Heart left ventricle (tissue), 16 donors: ENCODE data around the gene DUS4L. TPM values are rescaled to one million over a fixed set of nuclear protein-coding genes. Genes with fewer than 3 reads are reported as not detected.

Source experiments
- ATAC-seq, 4 donors: fragments of 200-7000 bp; cut with Tn5 transposase; one replicate each; pipeline ENCODE4 v1.9.1; 2020 to 2022; ENCODE audit warnings: moderate library complexity in 4 of 4, mild to moderate bottlenecking in 3 of 4, moderate number of reproducible peaks in 1 of 4
- DNase-seq, 5 donors: peaks; one replicate each; pipeline ENCODE4 v3.0.0-alpha.2; 2020
- H3K27ac ChIP-seq, 12 donors: fragments of 200-600 bp; sonication (generic) in 4 of 12; one replicate each; pipeline versions ENCODE4 v1.5.0 to v1.8.0; 2016 to 2022; ENCODE audit warnings: mild to moderate bottlenecking in 2 of 12
- H3K27me3 ChIP-seq, 9 donors: fragments of 200-600 bp; sonication (generic) in 2 of 9; one replicate each; pipeline versions ENCODE4 v1.5.1 to v1.8.0; 2016 to 2022; ENCODE audit warnings: mild to moderate bottlenecking in 3 of 9
- H3K36me3 ChIP-seq, 9 donors: fragments of 200-600 bp; sonication (generic) in 2 of 9; one replicate each; pipeline versions ENCODE4 v1.5.0 to v1.8.0; 2018 to 2022; ENCODE audit warnings: mild to moderate bottlenecking in 2 of 9
- H3K4me1 ChIP-seq, 12 donors: fragments of 200-600 bp; sonication (generic) in 4 of 12; one replicate each; pipeline versions ENCODE4 v1.5.0 to v1.8.0; 2016 to 2022; ENCODE audit warnings: mild to moderate bottlenecking in 3 of 12
- H3K4me3 ChIP-seq, 12 donors: fragments of 200-600 bp; sonication (generic) in 4 of 12; one replicate each; pipeline versions ENCODE4 v1.5.0 to v1.8.0; 2017 to 2022; ENCODE audit warnings: mild to moderate bottlenecking in 9 of 12, moderate library complexity in 4 of 12
- H3K9me3 ChIP-seq, 12 donors: fragments of 200-600 bp; sonication (generic) in 4 of 12; one replicate each; pipeline versions ENCODE4 v1.5.0 to v1.8.0; 2016 to 2022; ENCODE audit warnings: mild to moderate bottlenecking in 1 of 12
- POLR2A ChIP-seq, 2 donors: fragments of 450-650 bp; IDR thresholded peaks; one replicate each; pipeline ENCODE4 v1.6.1; 2017; ENCODE audit warnings: antibody characterized with exemption in 2 of 2, mild to moderate bottlenecking in 2 of 2, moderate library complexity in 2 of 2
- WGBS, 4 donors: extraction: QIAGEN DNeasy Blood & Tissue Kit in 2 of 4; methylation state at CpG; one replicate each; pipeline versions ENCODE4 v1.1.5 to v1.1.7; 2013 to 2018; 5-methylcytosine and 5-hydroxymethylcytosine counted together
- intact Hi-C, 10 donors: fragments of 100-400 bp; cut with DNase I; formaldehyde crosslinking; loops; one replicate each; pipeline versions ENCODE4 v1.11.1 to v1.14.2; 2022
- polyA plus RNA-seq, 2 donors: library from polyadenylated mRNA; stranded (reverse); fragments of 200-250 nt; gene quantifications; one replicate each; pipeline ENCODE4 v1.2.3, GENCODE V29; 2013
- total RNA-seq, 9 donors: library from RNA; depleted of rRNA in 2 of 9; stranded (reverse); fragments of >200 nt in 2 of 9; fragmentation: NEBNext Ultra II Directional in 3 of 9; extraction: Animal tissue kit (Norgen Biotek cat#: 25700) in 3 of 9; gene quantifications; one replicate each; pipeline versions ENCODE4 v1.1.0 to v1.2.4, GENCODE V29; 2016 to 2023
- TF ChIP-seq, protein P1 (sequence below), 12 donors: fragments of 200-600 bp; sonication (generic) in 4 of 12; IDR thresholded peaks; one replicate each; pipeline versions ENCODE4 v1.5.0 to v1.8.0; 2018 to 2022; ENCODE audit warnings: antibody characterized with exemption in 12 of 12, mild to moderate bottlenecking in 5 of 12
- donor health status: ischemic (EF 13 %, LVEDD 7.1; RV severe dilation, severe dysfunction).
- donor health status: healthy with polysubstance abuse.
- donor health status: DM: no; HTN: yes; CAD: no.
- donor health status: DM: no; HTN: no; CAD: no.
- donor health status: ischemic (EF 25% LVEDD 6.9; RV normal size, moderate dysfunction).
- donor health status: ischemic (EF 25% LVEDD 5.7; RV mildly dilated, moderate dysfunction).
- donor health status: healthy.
- donor health status: DM: yes; HTN: yes; CAD: no.
- donor health status: ischemic (EF 35%, LVEDD 5.7; RV mildly dilated, moderate dysfunction).
- donor health status: nonischemic (EF 11% LVEDD 7.7; RV severe dilation, severe dysfunction).
- donor health status: DM: yes; HTN: yes; CAD: no.
- donor health status: PGD.
- donor health status: ischemic (EF 29% LVEDD 5.4; RV normal size, mild dysfunction).
- donor health status: nonischemic (EF 23%, LVEDD 6.1; RV moderate dilation, normal function).

The DUS4L gene
- total and polyA plus RNA-seq, 11 donors: 4.5 to 11.7 (median 8.7) TPM

DNA sequence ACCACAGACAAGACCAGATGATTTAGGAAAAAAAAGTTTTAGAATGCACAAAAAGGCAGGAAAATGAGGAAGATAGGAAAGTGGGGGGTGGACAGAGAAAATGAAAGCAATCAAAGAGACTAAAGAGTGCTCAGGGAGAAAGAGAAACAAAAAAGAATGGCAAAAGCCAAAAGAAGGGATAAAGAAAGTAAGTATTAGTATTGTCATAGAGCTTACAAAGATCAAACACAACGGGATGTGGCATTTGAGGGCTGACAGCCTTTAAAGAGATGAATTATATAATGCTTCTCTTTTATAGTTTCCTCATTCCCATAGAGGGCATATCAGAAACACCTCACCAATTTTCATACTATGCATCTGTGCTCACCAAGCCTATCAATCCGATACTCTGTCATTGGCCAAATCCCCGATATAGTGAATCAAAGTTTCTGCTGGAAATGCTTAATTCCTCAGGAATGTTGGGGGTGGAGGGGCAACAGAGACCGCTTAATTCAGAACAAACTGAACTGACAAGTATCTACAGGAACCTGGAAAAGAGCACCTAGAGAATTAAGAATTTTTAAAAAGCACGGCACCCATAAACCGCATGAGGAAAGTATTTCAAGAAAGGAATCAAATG, 2.8 kb upstream of the DUS4L start:
- no peak for TF ChIP-seq POLR2A (IDR thresholded peaks at IDR 0.05)
- TF ChIP-seq, protein P1, sequence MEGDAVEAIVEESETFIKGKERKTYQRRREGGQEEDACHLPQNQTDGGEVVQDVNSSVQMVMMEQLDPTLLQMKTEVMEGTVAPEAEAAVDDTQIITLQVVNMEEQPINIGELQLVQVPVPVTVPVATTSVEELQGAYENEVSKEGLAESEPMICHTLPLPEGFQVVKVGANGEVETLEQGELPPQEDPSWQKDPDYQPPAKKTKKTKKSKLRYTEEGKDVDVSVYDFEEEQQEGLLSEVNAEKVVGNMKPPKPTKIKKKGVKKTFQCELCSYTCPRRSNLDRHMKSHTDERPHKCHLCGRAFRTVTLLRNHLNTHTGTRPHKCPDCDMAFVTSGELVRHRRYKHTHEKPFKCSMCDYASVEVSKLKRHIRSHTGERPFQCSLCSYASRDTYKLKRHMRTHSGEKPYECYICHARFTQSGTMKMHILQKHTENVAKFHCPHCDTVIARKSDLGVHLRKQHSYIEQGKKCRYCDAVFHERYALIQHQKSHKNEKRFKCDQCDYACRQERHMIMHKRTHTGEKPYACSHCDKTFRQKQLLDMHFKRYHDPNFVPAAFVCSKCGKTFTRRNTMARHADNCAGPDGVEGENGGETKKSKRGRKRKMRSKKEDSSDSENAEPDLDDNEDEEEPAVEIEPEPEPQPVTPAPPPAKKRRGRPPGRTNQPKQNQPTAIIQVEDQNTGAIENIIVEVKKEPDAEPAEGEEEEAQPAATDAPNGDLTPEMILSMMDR (IDR thresholded peaks at IDR 0.05): no peak
- Histone ChIP-seq H3K36me3 (peaks cover 0 to 24% (median 19%) of the 10 kb centered on the region in 9 donors), H3K27ac (peak overlapping the region in 1 of 12 donors; percentile 71), H3K27me3 (no peaks in the 10 kb centered on the region), H3K4me3 (peak overlapping the region in 1 of 12 donors; percentile 12), H3K4me1 (peaks cover 6 to 55% (median 40%) of the 10 kb centered on the region in 12 donors), H3K9me3 (no peaks in the 10 kb centered on the region)
- DNase-seq (no peak), ATAC-seq (no peak)
- WGBS, 4 donors: 77 to 84% (median 80%) methylated on average over 6 of the region's 6 CpGs
- intact Hi-C loops: loop anchor here in 8 of 10 donors (5.0 to 10.0 kb wide), 9 partner anchors 76 to 356 kb away; partner anchors contain the start of genes CBLL1 (in 1 of the 8) and GPR22 (in 1 of the 8)

DNA sequence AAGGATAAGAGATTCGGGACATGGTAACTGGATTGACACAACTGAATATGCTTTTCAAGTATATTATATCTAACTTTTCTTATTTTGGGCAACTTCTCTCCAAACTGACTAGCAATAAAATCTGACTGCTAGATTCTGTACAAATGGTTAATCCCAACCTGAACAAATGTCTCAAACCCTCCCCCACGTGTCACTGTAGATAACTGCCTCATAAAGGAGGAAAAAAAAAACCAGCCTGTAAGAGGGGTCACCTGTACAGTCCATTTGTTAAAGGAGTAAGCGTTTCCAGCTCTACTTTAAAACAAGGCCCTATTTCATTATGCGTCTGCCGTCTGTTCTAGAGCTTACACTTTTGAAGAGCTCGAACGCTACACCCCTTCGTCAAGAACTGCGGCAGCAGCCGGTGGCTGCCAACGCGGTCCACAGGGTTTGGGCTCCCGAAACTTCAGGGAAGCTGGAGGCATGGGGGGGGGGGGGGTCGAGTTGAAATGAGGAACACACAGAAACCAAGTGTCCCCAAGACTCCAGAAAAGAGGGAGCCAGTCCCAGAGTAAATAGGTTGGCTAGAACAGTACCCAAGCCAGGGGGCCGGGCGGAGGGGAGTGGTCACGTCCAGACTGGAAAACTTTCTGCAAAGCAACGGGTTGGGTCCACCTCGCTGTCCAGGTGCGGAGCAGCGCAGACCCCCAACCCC, 543 bp upstream of the DUS4L start:
- DNase-seq: no peak
- ATAC-seq: peak; percentile 47 to 79 (median 74)
- TF ChIP-seq, protein P1 (IDR thresholded peaks at IDR 0.05): no peak
- Histone ChIP-seq H3K4me1 (peaks cover 6 to 55% (median 40%) of the 10 kb centered on the region in 12 donors), H3K36me3 (peaks cover 0 to 5% (median 0%) of the 10 kb centered on the region in 9 donors), H3K9me3 (no peaks in the 10 kb centered on the region), H3K27ac (peak overlapping the region; percentile 88 to 99 (median 94)), H3K4me3 (peak overlapping the region; percentile 70 to 97 (median 83)), H3K27me3 (no peaks in the 10 kb centered on the region)
- intact Hi-C loops: loop anchor here in 8 of 10 donors (1.0 to 10.0 kb wide), 10 partner anchors 17 to 358 kb away; partner anchors contain the start of genes BCAP29 (in 1 of the 8), CBLL1 (in 1 of the 8) and GPR22 (in 1 of the 8)
- 2 to 4% (median 3%) methylated on average over 18 to 21 of the region's 21 CpGs for WGBS, 4 donors

- H3K4me3 ChIP-seq: peak overlapping the region; percentile 70 to 97 (median 83)
- no peak for TF ChIP-seq POLR2A (IDR thresholded peaks at IDR 0.05)
- TF ChIP-seq, protein P1 (IDR thresholded peaks at IDR 0.05): no peak
- 49 to 53% (median 50%) methylated on average over 9 of the region's 9 CpGs for WGBS, 4 donors
- H3K27ac ChIP-seq: peak overlapping the region; percentile 88 to 99 (median 94)
- intact Hi-C loops: loop anchor here in 8 of 10 donors (5.0 to 10.0 kb wide), 9 partner anchors 80 to 360 kb away; partner anchors contain the start of genes CBLL1 (in 1 of the 8) and GPR22 (in 1 of the 8)
- H3K9me3 ChIP-seq: no peaks in the 10 kb centered on the region
- no peak for ATAC-seq
- DNase-seq: no peak
- H3K4me1 ChIP-seq: peaks cover 4 to 46% (median 33%) of the 10 kb centered on the region in 12 donors
- peaks cover 0 to 8% (median 0%) of the 10 kb centered on the region in 9 donors for H3K36me3 ChIP-seq
- no peaks in the 10 kb centered on the region for H3K27me3 ChIP-seq
These were observed 955 bp downstream of the DUS4L start for GRCh38 chr7:107564553-107565298.
